Measurements from ENCODE around the gene CEP170. TPM values are rescaled to one million over a fixed set of nuclear protein-coding genes. Genes with fewer than 3 reads are reported as not detected.

The CEP170 gene
- total RNA-seq, 4 donors from 2014 or later = 7.5 to 25.4 (median 11.8) TPM

DNA sequence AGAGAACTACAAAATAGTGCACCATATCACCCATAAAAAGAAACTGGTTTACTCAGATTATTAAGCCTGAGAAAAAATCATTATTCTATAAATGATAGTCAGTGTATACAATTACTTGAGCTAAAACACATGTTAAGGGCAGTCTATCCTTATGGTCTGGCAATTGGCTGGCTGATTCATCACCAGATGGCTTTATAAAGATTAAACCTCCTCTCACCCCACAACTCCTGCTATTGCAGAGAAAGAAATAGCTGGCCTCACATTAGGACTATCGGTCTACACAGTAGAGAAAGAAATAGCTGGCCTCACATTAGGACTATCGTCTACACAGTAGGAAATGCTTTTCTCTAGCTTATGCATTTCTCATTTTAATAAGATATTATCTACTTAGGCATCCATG is 21.2 kb downstream of the CEP170 start:
- no peak for TF ChIP-seq EP300 (IDR thresholded peaks at IDR 0.05; ENCODE audit: low read depth)
- no peak for TF ChIP-seq POLR2A (IDR thresholded peaks at IDR 0.05)
- TF ChIP-seq POLR2AphosphoS5 (IDR thresholded peaks at IDR 0.05) = no peak
- TF ChIP-seq, protein P1, sequence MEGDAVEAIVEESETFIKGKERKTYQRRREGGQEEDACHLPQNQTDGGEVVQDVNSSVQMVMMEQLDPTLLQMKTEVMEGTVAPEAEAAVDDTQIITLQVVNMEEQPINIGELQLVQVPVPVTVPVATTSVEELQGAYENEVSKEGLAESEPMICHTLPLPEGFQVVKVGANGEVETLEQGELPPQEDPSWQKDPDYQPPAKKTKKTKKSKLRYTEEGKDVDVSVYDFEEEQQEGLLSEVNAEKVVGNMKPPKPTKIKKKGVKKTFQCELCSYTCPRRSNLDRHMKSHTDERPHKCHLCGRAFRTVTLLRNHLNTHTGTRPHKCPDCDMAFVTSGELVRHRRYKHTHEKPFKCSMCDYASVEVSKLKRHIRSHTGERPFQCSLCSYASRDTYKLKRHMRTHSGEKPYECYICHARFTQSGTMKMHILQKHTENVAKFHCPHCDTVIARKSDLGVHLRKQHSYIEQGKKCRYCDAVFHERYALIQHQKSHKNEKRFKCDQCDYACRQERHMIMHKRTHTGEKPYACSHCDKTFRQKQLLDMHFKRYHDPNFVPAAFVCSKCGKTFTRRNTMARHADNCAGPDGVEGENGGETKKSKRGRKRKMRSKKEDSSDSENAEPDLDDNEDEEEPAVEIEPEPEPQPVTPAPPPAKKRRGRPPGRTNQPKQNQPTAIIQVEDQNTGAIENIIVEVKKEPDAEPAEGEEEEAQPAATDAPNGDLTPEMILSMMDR (IDR thresholded peaks at IDR 0.05) = no peak
- in situ Hi-C loops (cut with MboI; ENCODE audit: low pct_ligation_motif_present in 1 of 4, low pct_unique_long_range_greater_than_20kb in 1 of 4, low sequenced_read_pairs in 3 of 4) = no loop called here
- Histone ChIP-seq H3K4me1 (peaks cover 0 to 21% (median 8%) of the 10 kb centered on the region in 4 donors), H3K9me3 (peaks cover 25 to 27% of the 10 kb centered on the region in 2 donors), H3K36me3 (no peaks in the 10 kb centered on the region), H3K27ac (no peak overlapping the region), H3K4me3 (no peak overlapping the region), H3K27me3 (no peaks in the 10 kb centered on the region)
- intact Hi-C loops (cut with DNase I; ENCODE audit: low total_unique reads) = no loop called here
- no peak for DNase-seq
- WGBS, 2 donors (ENCODE audit: low coverage in 1 of 2) = 90 to 100% methylated on average over 1 to 2 of the region's 2 CpGs

- in situ Hi-C loops (cut with MboI; ENCODE audit: low pct_ligation_motif_present in 1 of 4, low pct_unique_long_range_greater_than_20kb in 1 of 4, low sequenced_read_pairs in 3 of 4) (no loop called here), intact Hi-C loops (cut with DNase I; ENCODE audit: low total_unique reads) (no loop called here)
- TF ChIP-seq, protein P1 (IDR thresholded peaks at IDR 0.05) = no peak
- Histone ChIP-seq H3K27me3 (no peaks in the 10 kb centered on the region), H3K27ac (no peak overlapping the region), H3K4me3 (no peak overlapping the region), H3K4me1 (peaks cover 0 to 11% (median 4%) of the 10 kb centered on the region in 4 donors), H3K9me3 (peaks cover 25 to 27% of the 10 kb centered on the region in 2 donors), H3K36me3 (no peaks in the 10 kb centered on the region)
- no peak for DNase-seq
Measured at GRCh38 chr1:243230914-243231313, 24.2 kb downstream of the CEP170 start.

GRCh38 chr1:243229526-243229925 is 25.6 kb downstream of the CEP170 start:
- Histone ChIP-seq H3K4me1 (no peaks in the 10 kb centered on the region), H3K27ac (no peak overlapping the region), H3K4me3 (no peak overlapping the region), H3K36me3 (no peaks in the 10 kb centered on the region), H3K27me3 (no peaks in the 10 kb centered on the region), H3K9me3 (peaks cover 25 to 27% of the 10 kb centered on the region in 2 donors)
- 95 to 100% methylated on average over 1 of the region's 1 CpG for WGBS, 2 donors (ENCODE audit: low coverage in 1 of 2)
- intact Hi-C loops (cut with DNase I; ENCODE audit: low total_unique reads) = no loop called here
- DNase-seq = no peak
- no peak for TF ChIP-seq POLR2AphosphoS5 (IDR thresholded peaks at IDR 0.05)
- TF ChIP-seq, protein P1 (IDR thresholded peaks at IDR 0.05) = no peak
- TF ChIP-seq EP300 (IDR thresholded peaks at IDR 0.05; ENCODE audit: low read depth) = no peak
- no peak for TF ChIP-seq POLR2A (IDR thresholded peaks at IDR 0.05)
- in situ Hi-C loops (cut with MboI; ENCODE audit: low pct_ligation_motif_present in 1 of 4, low pct_unique_long_range_greater_than_20kb in 1 of 4, low sequenced_read_pairs in 3 of 4) = no loop called here

- no peak overlapping the region for H3K4me3 ChIP-seq
- TF ChIP-seq, protein P1 (IDR thresholded peaks at IDR 0.05) = no peak
- TF ChIP-seq EP300 (IDR thresholded peaks at IDR 0.05; ENCODE audit: low read depth) (no peak), POLR2A (IDR thresholded peaks at IDR 0.05) (no peak), POLR2AphosphoS5 (IDR thresholded peaks at IDR 0.05) (no peak)
- in situ Hi-C loops (cut with MboI; ENCODE audit: low pct_ligation_motif_present in 1 of 4, low pct_unique_long_range_greater_than_20kb in 1 of 4, low sequenced_read_pairs in 3 of 4) (no loop called here), intact Hi-C loops (cut with DNase I; ENCODE audit: low total_unique reads) (no loop called here)
- no peaks in the 10 kb centered on the region for H3K4me1 ChIP-seq
- H3K36me3 ChIP-seq = no peaks in the 10 kb centered on the region
- no peaks in the 10 kb centered on the region for H3K27me3 ChIP-seq
- H3K27ac ChIP-seq = no peak overlapping the region
- no peak for DNase-seq
- 70 to 75% methylated on average over 2 of the region's 2 CpGs for WGBS, 2 donors (ENCODE audit: low coverage in 1 of 2)
- H3K9me3 ChIP-seq = peaks cover 25 to 27% of the 10 kb centered on the region in 2 donors
Measured at GRCh38 chr1:243227622-243228021, 27.5 kb downstream of the CEP170 start.
